Pancreas (tissue), 10 donors: ENCODE measurements around the gene CCSER1. TPM values are rescaled to one million over a fixed set of nuclear protein-coding genes. Genes with fewer than 3 reads are reported as not detected.

Experiments used
- ATAC-seq, 4 donors: fragments of 200-7000 bp; cut with Tn5 transposase; one replicate each; pipeline versions ENCODE4 v1.8.0 to v1.9.1; 2020; ENCODE audit warnings: mild to moderate bottlenecking in 4 of 4, moderate library complexity in 4 of 4
- DNase-seq, 6 donors: peaks; one replicate each; pipeline ENCODE4 v3.0.0-alpha.2; 2020
- FAIRE-seq: peaks from 2 replicates; lab custom pipeline; 2012; peaks lifted over from hg19 to GRCh38; lab: Jason Lieb, UNC
- H3K27ac ChIP-seq, 4 donors: fragments of 200-600 bp; sonication (generic); 1 replicate in 3 of 4; 2 replicates in 1 of 4; pipeline versions ENCODE4 v1.5.0 to v1.8.0; 2020
- H3K27me3 ChIP-seq, 4 donors: fragments of 200-600 bp; one replicate each; pipeline ENCODE4 v1.8.0; 2021
- H3K36me3 ChIP-seq, 3 donors: fragments of 200-600 bp; sonication (generic) in 1 of 3; one replicate each; pipeline versions ENCODE4 v1.5.0 to v1.8.0; 2020 to 2021
- H3K4me1 ChIP-seq, 3 donors: fragments of 200-600 bp; one replicate each; pipeline ENCODE4 v1.8.0; 2021
- H3K4me3 ChIP-seq, 4 donors: fragments of 200-600 bp; sonication (generic) in 2 of 4; one replicate each; pipeline versions ENCODE4 v1.5.0 to v1.8.0; 2020 to 2021
- H3K9me3 ChIP-seq, 4 donors: fragments of 200-600 bp; one replicate each; pipeline ENCODE4 v1.8.0; 2021
- CTCF ChIP-seq, 4 donors: fragments of 200-600 bp; sonication (generic) in 3 of 4; IDR thresholded peaks; one replicate each; pipeline versions ENCODE4 v1.5.0 to v1.8.0; 2021; ENCODE audit warnings: antibody characterized with exemption in 4 of 4
- WGBS, 2 donors: extraction: QIAGEN DNeasy Blood & Tissue Kit; methylation state at CpG; one replicate each; pipeline ENCODE4 v1.1.7; 2013; 5-methylcytosine and 5-hydroxymethylcytosine counted together
- intact Hi-C, 3 donors: fragments of 100-400 bp; cut with DNase I; formaldehyde crosslinking; loops; one replicate each; pipeline versions ENCODE4 v1.11.1 to v1.14.2; 2022
- polyA plus RNA-seq, 2 donors: library from polyadenylated mRNA; stranded (reverse); fragments of 200-250 nt; gene quantifications; one replicate each; pipeline ENCODE4 v1.2.3, GENCODE V29; 2013
- total RNA-seq, 6 donors: library from RNA; stranded (reverse); fragmentation: NEBNext Ultra II Directional in 4 of 6; extraction: Animal tissue kit (Norgen Biotek cat#: 25700) in 4 of 6; gene quantifications; one replicate each; pipeline versions ENCODE4 v1.2.1 to v1.2.4, GENCODE V29; 2021 to 2023
- donor health status: healthy with polysubstance abuse.
- donor health status: DM: no; HTN: no; CAD: no; lungs with moderate emphysema.
- donor health status: DM: no; HTN: no; CAD: no.
- donor health status: control.
- donor health status: control.
- donor health status: Bipolar disorder and iron deficiency.
- donor health status: DM: yes; HTN: yes; CAD: no.
- donor health status: DM: no; HTN: no; CAD: no.
- donor health status: DM: no; HTN: no; CAD: no.
- donor health status: DM: yes; HTN: yes; CAD: no.

Gene CCSER1
- total and polyA plus RNA-seq, 8 donors = 0.99 to 12.7 (median 5.1) TPM

GRCh38 chr4:90570615-90571014 is 443.4 kb downstream of the CCSER1 start:
- TF ChIP-seq CTCF (IDR thresholded peaks at IDR 0.05) = no peak
- ATAC-seq (no peak), FAIRE-seq (no peak), DNase-seq (no peak)
- WGBS, 2 donors = 96 to 98% methylated on average over 2 of the region's 2 CpGs
- no peaks in the 10 kb centered on the region for H3K27me3 ChIP-seq
- no peaks in the 10 kb centered on the region for H3K9me3 ChIP-seq
- intact Hi-C loops = no loop called here
- no peak overlapping the region for H3K27ac ChIP-seq
- H3K36me3 ChIP-seq = no peaks in the 10 kb centered on the region
- H3K4me3 ChIP-seq = no peak overlapping the region
- no peaks in the 10 kb centered on the region for H3K4me1 ChIP-seq

- Histone ChIP-seq H3K4me1 (no peaks in the 10 kb centered on the region), H3K9me3 (no peaks in the 10 kb centered on the region), H3K27ac (no peak overlapping the region), H3K27me3 (no peaks in the 10 kb centered on the region), H3K36me3 (no peaks in the 10 kb centered on the region), H3K4me3 (no peak overlapping the region)
- no peak for TF ChIP-seq CTCF (IDR thresholded peaks at IDR 0.05)
- no peak for DNase-seq
- intact Hi-C loops = no loop called here
- WGBS, 2 donors = 94 to 100% methylated on average over 2 of the region's 2 CpGs
- no peak for FAIRE-seq
- ATAC-seq = no peak
These were observed 445.8 kb downstream of the CCSER1 start for GRCh38 chr4:90572996-90573395.

- ATAC-seq (no peak), DNase-seq (no peak), FAIRE-seq (no peak)
- Histone ChIP-seq H3K4me1 (no peaks in the 10 kb centered on the region), H3K36me3 (no peaks in the 10 kb centered on the region), H3K27me3 (no peaks in the 10 kb centered on the region), H3K27ac (no peak overlapping the region), H3K9me3 (no peaks in the 10 kb centered on the region), H3K4me3 (no peak overlapping the region)
- TF ChIP-seq CTCF (IDR thresholded peaks at IDR 0.05) = no peak
- intact Hi-C loops = no loop called here
- 92 to 95% methylated on average over 1 of the region's 1 CpG for WGBS, 2 donors
These were observed 448.2 kb downstream of the CCSER1 start for GRCh38 chr4:90575371-90575770.

GRCh38 chr4:90580326-90580725 is 453.1 kb downstream of the CCSER1 start:
- no peak for FAIRE-seq
- H3K4me1 ChIP-seq = no peaks in the 10 kb centered on the region
- H3K36me3 ChIP-seq = no peaks in the 10 kb centered on the region
- no peak for ATAC-seq
- 94 to 96% methylated on average over 1 of the region's 1 CpG for WGBS, 2 donors
- no peak for DNase-seq
- no peaks in the 10 kb centered on the region for H3K27me3 ChIP-seq
- no peak overlapping the region for H3K4me3 ChIP-seq
- H3K27ac ChIP-seq = no peak overlapping the region
- intact Hi-C loops = no loop called here
- no peaks in the 10 kb centered on the region for H3K9me3 ChIP-seq
- TF ChIP-seq CTCF (IDR thresholded peaks at IDR 0.05) = no peak

GRCh38 chr4:90582087-90582486 is 454.9 kb downstream of the CCSER1 start:
- intact Hi-C loops = no loop called here
- Histone ChIP-seq H3K4me1 (no peaks in the 10 kb centered on the region), H3K27me3 (no peaks in the 10 kb centered on the region), H3K4me3 (no peak overlapping the region), H3K36me3 (no peaks in the 10 kb centered on the region), H3K27ac (no peak overlapping the region), H3K9me3 (no peaks in the 10 kb centered on the region)
- no peak for TF ChIP-seq CTCF (IDR thresholded peaks at IDR 0.05)
- FAIRE-seq = no peak
- no peak for ATAC-seq
- DNase-seq = no peak
- WGBS, 2 donors = 83 to 88% methylated on average over 2 of the region's 2 CpGs
